ENCODE results near the gene MAN1A1.
A peak's percentile ranks its signal among the peaks of the same experiment; 100 is the strongest.

The MAN1A1 gene

DNA sequence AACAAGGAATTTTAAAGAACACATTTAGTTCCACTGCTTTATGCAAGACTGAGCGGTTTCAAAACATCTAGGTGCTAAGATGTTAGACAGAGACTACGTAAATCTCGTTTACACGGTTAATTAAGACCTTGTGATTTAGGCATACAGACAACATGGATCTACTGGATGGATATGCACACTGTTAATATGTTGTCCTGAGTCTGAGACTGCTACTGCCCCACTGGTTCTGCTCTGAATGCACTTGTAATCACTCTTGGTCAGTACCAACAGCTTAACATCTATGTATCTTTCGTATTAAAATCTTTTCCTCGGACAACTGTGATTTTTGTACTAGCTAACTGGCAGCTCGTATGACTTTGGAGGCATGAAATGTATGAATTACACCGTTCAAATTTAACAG, 3.1 kb downstream of the MAN1A1 start:
- ATAC-seq (no peak), DNase-seq (no peak)

DNA sequence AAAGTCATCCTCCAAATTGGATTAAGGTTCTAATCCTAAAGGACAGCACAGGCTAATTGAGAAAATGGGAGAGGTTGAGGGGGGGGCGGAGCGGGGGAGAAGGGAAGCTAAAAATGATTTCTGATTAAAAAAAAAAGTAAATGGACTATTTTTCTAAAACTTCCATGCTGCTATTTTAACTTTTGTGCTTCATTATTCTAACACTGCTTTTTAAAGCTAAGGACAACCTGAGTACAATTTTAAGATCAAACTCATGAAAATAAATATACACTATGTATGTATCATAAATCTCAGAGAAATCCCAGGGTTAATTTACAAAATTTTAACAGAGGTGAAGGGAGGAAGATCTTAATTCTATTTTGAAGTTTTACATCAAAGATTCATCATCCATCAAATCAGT, 4.4 kb downstream of the MAN1A1 start:
- DNase-seq (no peak), ATAC-seq (no peak)

DNA sequence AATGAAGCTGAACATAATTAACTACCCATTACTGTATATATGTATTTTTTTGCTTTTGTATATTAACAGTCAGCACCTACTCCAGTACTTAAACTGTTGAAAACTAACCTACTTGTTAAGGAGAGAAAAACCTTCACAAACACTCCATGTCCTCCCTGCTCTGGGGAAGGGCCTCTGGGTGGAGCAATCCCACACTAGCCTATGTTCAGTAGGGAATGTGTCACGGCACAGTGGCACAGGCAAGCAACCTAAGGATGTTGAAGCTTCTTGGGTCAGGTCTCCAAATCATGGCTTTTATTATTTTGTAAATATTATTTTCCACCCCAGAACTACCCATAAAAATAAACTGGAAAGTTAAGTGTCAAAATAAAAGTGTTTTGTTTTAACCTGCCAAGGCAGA, 5.3 kb downstream of the MAN1A1 start:
- ATAC-seq (no peak), DNase-seq (no peak)

DNA sequence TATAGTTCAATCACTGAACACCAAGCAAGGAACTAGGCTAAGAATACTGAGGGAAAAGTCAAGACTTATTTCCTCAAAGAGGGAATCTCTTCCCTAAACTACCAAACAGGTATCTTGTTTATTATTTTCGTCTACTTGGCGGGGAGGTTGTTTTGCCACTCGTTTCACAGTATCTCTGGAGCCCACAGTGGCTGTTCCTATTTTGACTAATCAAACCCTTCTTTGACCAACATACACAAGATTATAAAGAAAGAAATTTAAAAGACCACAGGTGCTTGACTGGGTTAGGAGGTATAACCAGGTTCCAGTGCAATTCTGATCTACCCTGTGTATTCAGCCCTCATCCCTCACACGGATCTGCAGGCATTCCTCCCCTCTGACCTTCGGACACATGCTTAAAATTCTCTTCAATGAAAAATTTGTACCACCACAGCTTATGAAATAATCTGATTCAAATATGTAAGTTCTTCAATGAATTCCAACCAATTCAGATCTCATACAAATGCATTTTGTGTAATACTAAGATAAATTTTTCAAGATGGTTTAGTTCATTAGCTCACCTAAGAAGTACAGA, 5.9 kb downstream of the MAN1A1 start:
- DNase-seq (no peak), ATAC-seq (no peak)

DNA sequence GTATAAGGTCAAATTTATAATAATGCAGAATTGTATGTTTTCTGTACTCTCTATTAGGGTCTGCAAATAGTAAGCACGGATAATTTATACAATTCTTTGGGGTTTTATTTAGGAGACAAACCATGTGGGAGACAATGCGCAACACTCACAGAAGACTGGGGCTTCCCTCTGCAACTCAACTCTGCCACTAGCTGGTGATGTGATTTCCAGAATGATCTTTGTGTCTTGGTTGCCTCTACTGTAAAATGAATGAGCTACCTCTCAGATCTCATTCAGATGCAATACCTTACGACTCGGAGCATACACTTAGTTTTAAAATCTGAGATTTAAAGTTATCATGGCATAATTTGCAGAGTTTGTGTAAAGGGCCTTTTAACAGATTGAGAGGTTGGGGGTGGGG, 6.4 kb downstream of the MAN1A1 start:
- DNase-seq (no peak), ATAC-seq (no peak)

DNA sequence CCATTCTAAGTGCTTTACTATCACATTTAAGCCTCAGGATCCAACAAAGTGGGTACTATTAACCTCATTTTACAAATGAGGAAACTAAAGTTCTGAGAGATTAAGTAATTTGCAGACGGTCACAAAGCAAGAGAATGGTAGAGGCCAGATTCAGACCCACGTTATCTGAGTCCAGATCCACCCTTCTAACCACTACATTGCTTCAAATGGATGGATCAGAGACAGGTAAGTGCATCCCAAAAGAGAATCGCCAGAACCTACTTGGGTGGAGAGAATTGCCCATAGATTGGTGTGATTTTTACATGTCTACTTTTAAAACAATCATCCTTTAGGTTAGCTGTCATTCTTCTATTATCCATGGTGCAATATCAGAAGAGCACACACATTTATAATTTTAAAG, 7.1 kb downstream of the MAN1A1 start:
- ATAC-seq (no peak), DNase-seq (no peak)

DNA sequence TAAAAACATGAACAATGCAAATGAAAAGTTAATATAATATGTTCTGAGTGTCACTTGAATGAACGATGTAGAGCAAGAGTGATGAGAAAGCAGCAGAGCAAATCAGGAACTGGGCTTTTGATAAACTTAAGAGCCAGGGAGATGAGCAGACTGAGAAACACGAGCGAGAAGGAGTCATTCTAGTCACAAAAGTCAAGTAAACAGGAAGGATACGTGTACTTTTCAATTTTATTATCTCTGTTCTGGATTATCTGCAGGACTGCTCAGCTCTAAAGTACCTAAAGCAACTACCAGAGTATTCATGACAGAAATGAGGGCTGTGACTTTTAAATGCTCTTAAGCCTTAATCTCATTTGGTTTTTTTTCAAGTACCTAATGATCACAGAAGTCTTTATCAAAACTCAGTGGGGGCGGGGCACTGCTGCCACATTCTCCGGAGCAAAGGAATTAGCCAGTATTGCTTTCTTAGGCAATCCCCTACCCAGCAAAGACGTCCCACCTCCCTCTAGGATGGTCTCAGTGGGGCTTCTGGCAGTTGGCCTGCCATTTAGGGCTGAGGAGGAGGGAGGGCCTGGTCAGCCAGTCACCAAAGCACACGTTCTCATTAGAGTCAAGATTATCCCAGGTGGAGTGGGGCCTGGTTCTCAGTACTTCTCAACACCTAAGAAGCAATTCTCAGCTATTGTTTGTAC, 8.6 kb downstream of the MAN1A1 start:
- ATAC-seq (no peak), DNase-seq (no peak)

DNA sequence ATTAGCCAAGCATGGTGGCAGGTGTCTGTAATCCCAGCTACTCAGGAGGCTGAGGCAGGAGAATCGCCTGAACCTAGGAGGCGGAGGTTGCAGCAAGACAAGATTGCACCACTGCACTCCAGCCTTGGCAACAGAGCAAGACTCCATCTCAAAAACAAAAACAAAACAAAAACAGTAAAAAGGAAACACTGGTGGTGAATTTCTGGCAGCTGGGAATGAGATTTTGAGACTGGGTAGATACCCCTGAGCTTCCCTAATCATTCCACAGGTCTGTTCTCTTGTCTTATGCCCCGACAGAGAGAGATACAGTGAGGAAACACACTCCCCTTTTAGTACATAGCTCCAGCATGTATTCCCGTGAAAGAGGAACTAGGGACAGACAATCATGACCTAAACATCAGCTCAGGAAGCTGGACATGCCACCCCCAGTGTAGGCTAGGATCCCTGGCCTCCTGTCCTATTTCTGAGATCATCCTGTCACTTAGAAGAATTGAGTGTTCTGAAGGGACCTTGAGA, 9.6 kb downstream of the MAN1A1 start:
- DNase-seq, result no peak
- no peak for ATAC-seq

DNA sequence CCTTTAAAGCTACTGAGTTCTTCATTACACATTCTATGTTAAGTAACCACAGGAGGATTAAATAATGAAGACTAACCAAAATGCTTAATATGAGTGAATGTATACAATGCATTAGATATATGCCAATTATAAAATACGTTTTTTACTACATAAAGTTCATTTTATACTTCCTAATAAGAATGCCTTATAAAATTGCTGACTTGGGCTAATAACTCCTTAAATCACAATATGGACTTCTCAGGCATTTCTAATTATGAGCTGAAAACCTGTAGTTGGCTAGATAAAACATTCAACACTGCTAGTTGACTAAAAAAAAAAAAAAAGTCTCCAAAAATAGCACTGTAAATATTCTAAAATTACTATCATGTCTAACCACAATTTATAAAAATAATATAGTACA, 11.8 kb downstream of the MAN1A1 start:
- ATAC-seq, result no peak
- no peak for DNase-seq

DNA sequence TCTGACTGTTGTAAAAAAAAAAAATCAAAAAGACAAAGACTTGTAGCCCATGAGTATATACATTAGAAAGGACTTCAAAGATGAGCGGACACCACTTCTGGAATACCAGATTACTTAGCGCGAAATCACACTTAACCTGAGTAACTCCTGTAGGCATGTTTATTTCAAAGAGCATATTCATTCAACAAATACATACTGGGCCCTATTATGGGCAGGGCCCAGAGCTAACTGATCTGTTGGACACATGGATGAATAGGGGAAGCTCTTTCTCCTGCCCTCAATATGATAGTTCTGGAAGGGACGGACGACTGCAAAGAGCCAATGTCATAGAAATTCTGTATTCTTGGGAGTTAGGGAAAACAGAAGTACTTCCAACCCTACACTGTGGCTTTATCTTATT, 12.3 kb downstream of the MAN1A1 start:
- DNase-seq (no peak), ATAC-seq (no peak)

DNA sequence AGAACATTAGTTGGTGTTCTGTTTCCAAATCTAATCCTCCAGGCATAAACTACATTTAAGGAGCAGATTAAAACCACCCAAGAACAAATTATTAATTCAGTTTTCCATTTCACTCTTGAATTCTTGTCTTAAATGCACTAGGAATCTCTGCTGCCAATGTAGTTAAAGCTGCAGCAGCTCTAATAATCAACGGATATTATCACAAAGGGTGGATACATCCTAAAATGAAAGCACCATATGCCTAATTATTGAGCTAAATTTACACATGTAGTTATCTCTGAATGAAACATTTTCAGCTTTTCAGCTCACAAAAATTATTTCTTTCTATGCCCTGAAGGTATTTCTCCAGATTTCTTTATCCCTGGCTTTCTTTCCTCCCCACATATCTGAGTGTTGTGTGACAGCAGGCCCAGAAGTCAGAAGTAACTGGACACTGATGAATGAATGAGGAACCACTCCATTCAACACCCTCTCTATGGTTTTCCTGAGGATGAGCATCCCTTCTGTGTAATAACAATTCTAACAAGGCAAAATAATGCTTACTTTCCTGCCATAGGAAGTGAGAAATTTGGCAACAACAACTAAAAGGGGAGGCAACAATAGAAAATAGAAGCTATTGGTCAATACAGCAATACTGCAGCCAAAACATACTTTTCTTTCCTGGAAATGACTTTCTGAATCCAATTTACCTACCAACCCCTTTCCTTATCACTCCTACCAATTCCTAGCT, 14.9 kb downstream of the MAN1A1 start:
- ATAC-seq (no peak), DNase-seq (no peak)

DNA sequence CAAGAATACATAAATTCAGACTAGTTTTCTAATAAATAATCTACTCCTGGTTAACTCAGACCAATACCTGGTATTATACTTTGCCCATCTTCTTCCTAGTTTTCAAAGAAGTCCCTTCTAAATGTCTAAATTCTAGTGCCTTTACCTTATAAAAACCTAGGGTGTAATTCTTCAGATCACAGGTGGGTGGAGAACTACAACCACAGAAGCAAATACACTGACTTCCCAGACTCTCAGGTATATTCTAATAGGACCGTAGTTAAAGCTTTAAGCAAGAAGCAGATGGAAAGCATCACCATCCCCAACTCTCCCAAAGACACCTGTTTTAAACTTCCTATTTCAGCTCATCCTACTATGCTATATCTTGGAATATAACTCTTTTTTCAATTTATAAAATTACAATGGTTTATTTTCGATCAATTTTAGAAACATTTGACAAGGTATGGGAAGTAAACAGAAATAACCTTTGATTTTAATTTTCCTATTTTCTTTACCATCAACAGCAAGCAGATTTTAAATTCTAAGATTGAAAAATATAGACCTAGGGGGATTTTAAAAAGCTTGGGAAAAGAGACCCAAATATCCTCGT, 15.8 kb downstream of the MAN1A1 start:
- no peak for ATAC-seq
- DNase-seq, result no peak

DNA sequence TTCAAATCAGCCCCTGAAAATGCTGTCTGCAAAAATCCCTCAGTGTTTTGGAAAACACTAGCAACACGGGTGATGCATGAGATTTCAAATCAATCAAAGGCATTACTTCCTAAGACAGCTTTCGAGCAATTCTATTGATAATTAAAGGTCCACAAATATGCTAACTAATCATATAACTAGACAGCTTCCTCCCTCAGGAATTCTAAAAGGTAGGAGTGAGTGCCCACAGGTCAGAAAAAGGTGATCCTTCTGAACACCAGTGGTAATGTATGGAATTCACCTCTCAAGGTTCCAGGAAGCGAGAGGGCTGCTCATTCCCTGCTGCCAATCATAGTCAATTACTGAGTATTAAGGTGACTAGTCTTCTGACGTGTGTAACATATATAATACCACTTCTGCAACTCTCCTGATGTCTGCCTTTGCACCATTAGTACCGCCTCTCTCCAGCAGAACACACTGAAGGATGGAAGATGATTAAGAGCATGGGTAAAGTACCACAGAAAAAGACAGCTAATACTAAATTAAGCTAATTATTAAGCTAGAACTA, 16.4 kb downstream of the MAN1A1 start:
- DNase-seq (no peak), ATAC-seq (no peak)

DNA sequence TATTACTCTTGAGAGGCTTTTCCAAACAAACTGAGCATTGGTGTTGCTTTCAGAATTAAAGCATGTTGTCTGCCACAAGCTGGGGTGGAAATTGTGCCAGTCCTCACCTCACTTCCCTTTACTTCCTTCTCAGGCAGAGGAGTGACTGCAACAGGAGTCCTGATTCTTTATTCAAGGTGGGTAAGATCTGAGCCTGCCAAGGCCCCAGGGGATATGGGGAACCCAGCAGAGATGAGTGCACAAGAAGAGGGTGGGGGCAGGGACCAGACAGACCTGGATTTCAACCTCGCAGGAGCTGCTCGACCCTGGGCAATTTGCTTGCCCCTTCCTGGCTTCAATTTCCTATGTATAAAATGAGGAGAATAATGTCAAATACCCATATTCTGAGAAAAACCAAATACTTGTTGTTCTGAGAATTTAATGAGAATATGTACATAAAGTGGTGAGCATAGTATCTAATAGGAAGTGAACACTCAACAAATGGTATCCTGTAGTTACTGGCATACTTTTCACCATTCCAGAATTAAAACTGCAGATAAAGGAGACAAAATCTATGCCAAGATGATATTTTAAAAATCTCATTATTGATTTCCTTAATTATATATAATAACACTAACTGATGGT, 17.8 kb downstream of the MAN1A1 start:
- DNase-seq (no peak), ATAC-seq (no peak)

DNA sequence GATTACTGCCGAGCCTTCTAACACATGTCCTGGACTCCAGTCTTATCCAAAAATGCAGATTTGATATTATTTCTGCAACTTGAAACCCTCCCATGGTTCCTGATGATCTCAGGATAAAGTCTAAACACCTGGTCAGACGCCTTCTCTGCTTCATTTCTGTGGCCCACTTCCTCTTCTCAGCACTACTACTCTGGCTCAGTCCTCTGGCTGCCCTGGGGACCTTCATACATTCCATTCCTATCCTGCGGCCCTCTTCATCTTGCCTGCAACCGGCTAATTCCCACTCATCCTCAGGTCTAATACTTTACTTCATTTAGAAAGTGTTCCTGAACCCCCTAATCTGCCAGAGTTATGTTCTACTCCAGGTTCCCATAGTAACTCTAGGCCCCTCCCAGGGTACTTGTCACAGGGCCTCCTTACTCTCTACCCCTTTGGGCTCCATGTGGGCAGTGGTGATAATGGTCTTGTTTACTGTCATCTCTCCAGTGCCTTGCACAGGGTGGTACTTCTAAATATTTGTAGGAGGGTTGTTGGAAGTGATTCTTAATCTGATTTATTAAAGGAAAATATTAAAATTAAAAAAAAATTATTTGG, 18.9 kb downstream of the MAN1A1 start:
- ATAC-seq, result no peak
- no peak for DNase-seq

DNA sequence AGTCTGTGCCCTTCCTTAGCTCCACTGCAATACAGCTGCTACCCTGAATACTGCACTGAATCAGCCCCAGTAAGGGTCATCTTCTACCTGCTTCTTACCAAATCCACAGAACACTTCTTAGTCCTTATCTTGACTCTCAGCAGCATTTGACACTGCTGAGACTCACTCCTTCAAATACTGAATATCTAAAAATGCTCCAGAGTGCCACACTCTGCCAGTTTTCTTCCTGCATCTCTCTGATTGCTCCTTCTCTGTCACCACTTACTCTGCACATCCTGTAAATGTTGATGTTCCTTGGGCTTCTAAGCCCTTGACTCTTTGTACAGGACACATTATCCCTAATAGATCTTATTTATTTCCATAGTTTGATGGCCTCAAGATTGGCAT, 19.8 kb downstream of the MAN1A1 start:
- ATAC-seq (no peak), DNase-seq (no peak)

DNA sequence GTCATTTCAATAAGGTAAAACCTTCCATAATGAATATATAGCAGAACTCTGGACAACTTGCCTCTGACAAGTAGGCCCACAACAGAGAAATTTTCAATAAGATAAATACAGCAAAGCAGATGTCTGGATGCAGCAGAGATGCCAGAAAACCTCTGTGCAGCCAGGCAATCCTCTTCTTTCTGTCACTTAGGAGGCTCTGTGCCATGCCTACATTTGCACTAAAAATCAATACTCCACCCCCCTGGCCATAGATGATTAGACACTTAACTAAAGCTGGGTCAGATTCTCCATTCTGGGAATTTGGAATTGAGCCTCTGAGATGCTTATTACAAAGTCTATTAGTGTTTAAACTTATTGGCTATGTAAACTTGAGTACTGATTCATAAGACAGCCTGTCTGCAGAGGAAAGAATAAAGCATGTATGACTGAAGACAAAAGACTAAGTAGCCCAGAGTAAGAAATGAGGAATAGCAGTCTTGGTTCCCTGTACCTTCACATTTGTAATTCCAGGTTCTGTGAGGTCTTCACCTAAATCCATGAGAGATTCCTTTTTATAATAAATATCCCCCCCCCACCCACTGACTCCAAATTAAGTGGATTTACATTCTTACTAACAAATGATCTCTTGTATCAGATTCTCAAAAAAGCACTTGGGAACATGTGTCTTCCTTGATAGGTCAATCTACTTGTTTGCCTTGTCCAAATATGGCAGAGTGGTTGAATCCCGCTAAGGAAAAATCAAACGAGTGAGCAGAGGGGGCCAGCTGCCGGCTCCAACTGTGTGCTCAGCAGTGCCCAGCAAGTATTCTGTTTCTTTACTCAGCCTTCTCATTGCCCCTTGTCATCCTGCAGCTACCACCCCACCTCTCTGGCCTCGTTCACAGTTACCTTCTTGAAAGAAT, 20.4 kb downstream of the MAN1A1 start:
- ATAC-seq, result no peak

DNA sequence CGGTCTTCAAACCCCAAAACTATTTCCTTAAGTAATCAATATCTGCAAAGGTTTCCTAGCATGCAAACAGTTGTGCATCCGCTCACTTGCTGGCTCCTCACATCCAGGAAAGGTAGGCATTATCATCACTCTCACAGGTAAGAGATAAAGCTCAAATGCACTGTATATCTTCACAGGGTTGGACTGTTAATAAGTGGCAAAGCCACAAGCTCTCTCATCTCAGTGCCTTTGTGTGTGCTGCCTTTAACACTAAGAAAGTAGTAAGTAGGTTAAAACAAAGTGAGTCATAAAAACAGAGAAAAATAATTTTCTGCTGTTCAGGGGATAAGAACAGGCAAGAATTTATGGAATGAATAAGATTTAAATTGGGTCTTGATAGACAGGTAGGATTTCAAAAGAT, 21.3 kb downstream of the MAN1A1 start:
- no peak for ATAC-seq

More for the DNA sequence above, 20.4 kb downstream of the MAN1A1 start:
- no peak for DNase-seq

DNA sequence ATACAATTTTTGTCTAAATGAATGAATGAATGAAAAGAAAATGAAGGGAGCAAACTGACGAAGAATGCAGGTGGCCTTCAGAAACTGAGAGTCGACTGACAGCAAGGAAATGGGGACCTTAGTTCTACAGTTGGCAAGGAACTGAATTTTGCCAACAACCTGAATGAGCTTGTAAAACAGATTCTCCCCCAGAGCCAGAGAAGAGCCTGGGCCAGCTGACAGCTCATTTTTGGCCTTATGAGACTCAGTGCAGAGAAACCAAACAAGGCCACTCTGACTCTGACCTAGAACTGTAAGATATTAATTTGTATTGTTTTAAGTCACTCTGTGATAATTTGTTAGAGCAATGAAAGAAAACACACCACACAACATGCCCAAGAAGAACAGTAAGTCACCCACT, 21.8 kb downstream of the MAN1A1 start:
- DNase-seq, result no peak
- ATAC-seq, result no peak

More for the DNA sequence above, 21.3 kb downstream of the MAN1A1 start:
- no peak for DNase-seq

DNA sequence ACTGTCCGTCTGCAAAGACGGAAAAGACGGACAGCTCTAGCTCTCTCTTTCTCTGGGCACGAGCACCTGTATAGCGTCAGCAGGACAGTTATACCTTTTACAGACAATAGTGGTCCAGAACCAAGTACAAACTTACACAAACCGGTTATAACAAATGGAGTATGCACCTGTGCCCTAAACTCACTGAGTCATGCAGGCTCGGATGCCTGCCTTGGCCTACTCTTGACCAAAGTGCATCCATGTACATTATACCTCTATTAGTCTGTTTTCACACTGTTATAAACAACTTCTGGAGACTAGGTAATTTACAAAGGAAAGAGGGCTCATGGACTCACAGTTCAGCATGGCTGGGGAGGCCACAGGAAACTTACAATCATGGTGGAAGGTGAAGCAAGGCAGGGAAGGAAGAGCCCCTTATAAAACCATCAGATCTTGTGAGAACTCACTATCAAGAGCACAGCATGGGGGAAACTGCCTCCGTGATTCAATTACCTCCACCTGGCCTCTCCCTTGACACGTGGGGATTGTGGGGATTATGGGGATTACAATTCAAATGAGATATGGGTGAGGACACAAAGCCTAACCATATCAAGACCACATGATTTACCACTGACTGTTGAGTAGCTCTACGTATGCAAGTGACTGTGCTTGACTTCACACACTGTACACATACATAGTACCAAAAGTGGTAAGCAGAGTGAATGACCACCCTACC, 23.1 kb downstream of the MAN1A1 start:
- no peak for DNase-seq
- peak; percentile 33 for ATAC-seq

Measured in stimulated activated naive CD8-positive, alpha-beta T cell treated with anti-CD3 and anti-CD28 coated beads, Interleukin-15, Interleukin-2, amounts not matched to agents 100 U/mL and 50 U/mL, for 24 hours (primary cell).